Measurements from ENCODE around the gene EXOSC5. TPM values are rescaled to one million over a fixed set of nuclear protein-coding genes. Genes with fewer than 3 reads are reported as not detected.
"Not testable (repeated sequence)": the region's sequence is repeated elsewhere in the genome, so short reads cannot be mapped to it uniquely, and the experiment has no call there.

The EXOSC5 gene
- total and polyA plus RNA-seq, 7 experiments from 2014 or later = 15.0 to 84.8 (median 22.1) TPM

DNA sequence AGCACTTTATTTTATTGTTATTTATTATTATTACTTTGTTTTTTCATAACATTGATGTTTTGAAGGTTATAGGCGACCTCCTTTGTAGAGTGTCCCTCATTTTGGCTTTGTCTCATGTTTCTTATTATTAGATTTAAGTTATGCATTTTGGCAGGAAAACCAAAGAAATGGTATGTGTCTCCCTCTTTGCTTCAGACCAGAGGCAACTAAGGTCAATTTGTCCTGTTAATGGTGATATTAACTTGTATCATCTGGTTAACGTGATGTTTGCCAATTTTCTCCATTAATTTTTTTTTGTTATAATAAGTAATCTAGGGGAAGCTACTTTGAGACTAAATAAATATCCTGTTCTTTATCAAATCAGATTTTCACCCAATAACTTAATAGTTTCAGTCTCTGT is 24.7 kb downstream of the EXOSC5 start:
- CTCF ChIA-PET = interaction anchor here (0.6 to 1.0 kb wide), 2 partner anchors 83 to 84 kb away, joined by 3 to 6 read pairs; no protein-coding TSS in a partner anchor
- ATAC-seq = no peak
- POLR2A ChIA-PET = interaction anchor here (0.5 to 1.4 kb wide), 3 partner anchors 8 to 694 kb away, joined by 3 to 6 read pairs (median 4); partner anchors contain the start of gene B9D2

DNA sequence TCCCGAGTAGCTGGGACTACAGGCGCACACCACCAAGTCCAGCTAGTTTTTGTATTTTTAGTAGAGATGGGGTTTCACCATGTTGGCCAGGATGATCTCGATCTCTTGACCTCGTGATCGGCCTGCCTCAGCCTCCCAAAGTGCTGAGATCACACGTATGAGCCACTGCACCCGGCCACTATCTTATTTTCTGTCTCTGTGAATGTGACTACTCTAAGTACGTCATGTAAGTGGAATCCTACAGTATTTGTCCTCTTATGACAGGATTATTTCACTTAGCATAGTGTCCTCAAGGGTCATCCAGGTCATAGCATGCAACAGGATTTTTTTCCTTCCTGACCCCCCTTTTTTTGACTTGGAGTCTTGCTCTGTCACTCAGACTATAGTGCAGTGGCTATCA is 25.6 kb downstream of the EXOSC5 start:
- no peaks in the 10 kb centered on the region for H3K27me3 Mint-ChIP-seq
- H3K36me3 Mint-ChIP-seq = no peaks in the 10 kb centered on the region
- intact Hi-C loops (cut with micrococcal nuclease) = no loop called here
- POLR2A ChIA-PET = interaction anchor here (0.7 kb wide), 1 partner anchor 78 kb away, joined by 3 read pairs; no protein-coding TSS in a partner anchor
- Histone ChIP-seq H3K4me3 (ENCODE audit: low read length) (no peak overlapping the region), H3K27me3 (ENCODE audit: control insufficient read depth in 2 of 2, insufficient read depth in 2 of 2, low read length in 2 of 2) (no peaks in the 10 kb centered on the region), H3K27ac (ENCODE audit: low read depth, low read length) (no peak overlapping the region), H3K4me1 (ENCODE audit: control insufficient read depth in 2 of 2, insufficient read depth in 2 of 2, low read length in 2 of 2) (no peaks in the 10 kb centered on the region), H3K9me3 (ENCODE audit: control insufficient read depth in 2 of 3, low read length in 3 of 3) (no peaks in the 10 kb centered on the region), H3K36me3 (ENCODE audit: control insufficient read depth in 2 of 3, insufficient read depth in 3 of 3, low read length in 3 of 3) (no peaks in the 10 kb centered on the region)
- ATAC-seq (no peak), DNase-seq (no peak)
- peaks cover 1 to 20% (median 7%) of the 10 kb centered on the region in 7 donors for H3K4me1 Mint-ChIP-seq
- peak overlapping the region in 1 of 9 donors; percentile 20 for H3K27ac Mint-ChIP-seq
- CTCF ChIA-PET = no interaction called here
- H3K4me3 Mint-ChIP-seq = no peak overlapping the region
- H3K9me3 Mint-ChIP-seq = no peaks in the 10 kb centered on the region

More for the DNA sequence above, 24.7 kb downstream of the EXOSC5 start:
- Histone ChIP-seq H3K4me3 (ENCODE audit: low read length) (no peak overlapping the region), H3K9me3 (ENCODE audit: control insufficient read depth in 2 of 3, low read length in 3 of 3) (no peaks in the 10 kb centered on the region), H3K36me3 (ENCODE audit: control insufficient read depth in 2 of 3, insufficient read depth in 3 of 3, low read length in 3 of 3) (no peaks in the 10 kb centered on the region), H3K27me3 (ENCODE audit: control insufficient read depth in 2 of 2, insufficient read depth in 2 of 2, low read length in 2 of 2) (no peaks in the 10 kb centered on the region), H3K4me1 (ENCODE audit: control insufficient read depth in 2 of 2, insufficient read depth in 2 of 2, low read length in 2 of 2) (peaks cover 0 to 4% of the 10 kb centered on the region in 2 donors), H3K27ac (ENCODE audit: low read depth, low read length) (no peak overlapping the region)
- H3K9me3 Mint-ChIP-seq = no peaks in the 10 kb centered on the region
- no peak for DNase-seq
- H3K4me1 Mint-ChIP-seq = peaks cover 11 to 21% (median 15%) of the 10 kb centered on the region in 7 donors
- no peak overlapping the region for H3K27ac Mint-ChIP-seq
- H3K4me3 Mint-ChIP-seq = no peak overlapping the region
- peaks cover 0 to 2% (median 0%) of the 10 kb centered on the region in 5 donors for H3K36me3 Mint-ChIP-seq
- no peaks in the 10 kb centered on the region for H3K27me3 Mint-ChIP-seq
- intact Hi-C loops (cut with micrococcal nuclease) = no loop called here

DNA sequence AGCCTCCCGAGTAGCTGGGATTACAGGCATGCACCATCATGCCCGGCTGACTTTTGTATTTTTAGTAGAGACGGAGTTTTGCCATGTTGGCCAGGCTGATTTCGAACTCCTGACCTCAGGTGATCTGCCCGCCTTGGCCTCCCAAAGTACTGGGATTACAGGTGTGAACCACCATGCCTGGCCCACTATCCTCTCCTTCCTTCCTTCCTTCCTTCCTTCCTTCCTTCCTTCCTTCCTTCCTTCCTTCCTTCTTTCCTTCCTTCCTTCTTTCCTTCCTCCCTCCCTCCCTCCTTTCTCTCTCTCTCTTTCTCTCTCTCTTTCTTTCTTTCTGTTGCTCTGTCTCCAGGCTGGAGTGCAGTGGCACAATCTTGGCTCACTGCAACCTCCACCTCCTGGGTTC is 26.0 kb downstream of the EXOSC5 start:
- H3K9me3 ChIP-seq (ENCODE audit: control insufficient read depth in 2 of 3, low read length in 3 of 3); H3K27me3 ChIP-seq (ENCODE audit: control insufficient read depth in 2 of 2, insufficient read depth in 2 of 2, low read length in 2 of 2); intact Hi-C loops (cut with micrococcal nuclease); H3K9me3 Mint-ChIP-seq; H3K36me3 Mint-ChIP-seq; H3K36me3 ChIP-seq (ENCODE audit: control insufficient read depth in 2 of 3, insufficient read depth in 3 of 3, low read length in 3 of 3); ATAC-seq; CTCF ChIA-PET; H3K27me3 Mint-ChIP-seq; H3K4me3 ChIP-seq (ENCODE audit: low read length); DNase-seq; H3K4me1 ChIP-seq (ENCODE audit: control insufficient read depth in 2 of 2, insufficient read depth in 2 of 2, low read length in 2 of 2); H3K4me3 Mint-ChIP-seq; H3K27ac ChIP-seq (ENCODE audit: low read depth, low read length): not testable (repeated sequence)
- POLR2A ChIA-PET = interaction anchor here (0.7 kb wide), 2 partner anchors 78 to 551 kb away, joined by 3 to 5 read pairs; no protein-coding TSS in a partner anchor
- H3K27ac Mint-ChIP-seq = peak overlapping the region in 1 of 9 donors; percentile 20
- peaks cover 4 to 21% (median 8%) of the 10 kb centered on the region in 7 donors for H3K4me1 Mint-ChIP-seq

- no peaks in the 10 kb centered on the region for H3K9me3 ChIP-seq (ENCODE audit: control insufficient read depth in 2 of 3, low read length in 3 of 3)
- ChIA-PET POLR2A (no interaction called here), CTCF (interaction anchor here (0.6 kb wide), 1 partner anchor 1978 kb away, joined by 3 read pairs; no protein-coding TSS in a partner anchor)
- Mint-ChIP-seq H3K4me3 (no peak overlapping the region), H3K27ac (no peak overlapping the region), H3K27me3 (no peaks in the 10 kb centered on the region), H3K36me3 (peaks cover 0 to 3% (median 0%) of the 10 kb centered on the region in 5 donors), H3K9me3 (no peaks in the 10 kb centered on the region), H3K4me1 (peaks cover 5 to 19% (median 9%) of the 10 kb centered on the region in 7 donors)
- intact Hi-C loops (cut with micrococcal nuclease) = no loop called here
- DNase-seq = no peak
- no peak for ATAC-seq
- no peak overlapping the region for H3K27ac ChIP-seq (ENCODE audit: low read depth, low read length)
- H3K4me1 ChIP-seq (ENCODE audit: control insufficient read depth in 2 of 2, insufficient read depth in 2 of 2, low read length in 2 of 2) = peaks cover under 1 to 3% of the 10 kb centered on the region in 2 donors
- H3K4me3 ChIP-seq (ENCODE audit: low read length) = no peak overlapping the region
- H3K36me3 ChIP-seq (ENCODE audit: control insufficient read depth in 2 of 3, insufficient read depth in 3 of 3, low read length in 3 of 3) = no peaks in the 10 kb centered on the region
- H3K27me3 ChIP-seq (ENCODE audit: control insufficient read depth in 2 of 2, insufficient read depth in 2 of 2, low read length in 2 of 2) = no peaks in the 10 kb centered on the region
Measured at GRCh38 chr19:41369769-41370168, 27.4 kb downstream of the EXOSC5 start.

DNA sequence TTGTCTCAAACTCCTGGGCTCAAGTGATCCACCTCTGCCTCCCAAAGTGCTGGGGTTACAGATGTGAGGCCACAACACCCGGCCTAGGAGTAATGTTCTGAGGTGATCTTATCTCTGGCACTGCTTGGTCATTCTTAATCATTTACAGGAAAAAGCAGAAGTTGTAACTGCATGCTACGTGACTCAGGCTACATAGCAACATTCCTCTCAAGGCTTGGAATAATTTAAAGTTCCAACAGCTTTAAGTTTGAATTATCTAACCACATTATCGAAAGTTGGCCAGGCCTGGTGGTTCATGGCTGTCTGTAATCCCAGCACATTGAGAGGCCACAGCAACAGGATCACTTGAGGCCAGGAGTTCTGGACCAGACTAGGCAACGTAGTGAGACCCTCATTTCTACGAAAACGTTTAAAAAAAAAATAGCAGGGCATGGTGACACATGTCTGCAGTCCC is 29.3 kb downstream of the EXOSC5 start:
- DNase-seq (no peak), ATAC-seq (no peak)
- Histone ChIP-seq H3K4me1 (ENCODE audit: control insufficient read depth in 2 of 2, insufficient read depth in 2 of 2, low read length in 2 of 2) (peaks cover 14 to 16% of the 10 kb centered on the region in 2 donors), H3K9me3 (ENCODE audit: control insufficient read depth in 2 of 3, low read length in 3 of 3) (no peaks in the 10 kb centered on the region), H3K36me3 (ENCODE audit: control insufficient read depth in 2 of 3, insufficient read depth in 3 of 3, low read length in 3 of 3) (no peaks in the 10 kb centered on the region), H3K27ac (ENCODE audit: low read depth, low read length) (no peak overlapping the region), H3K27me3 (ENCODE audit: control insufficient read depth in 2 of 2, insufficient read depth in 2 of 2, low read length in 2 of 2) (no peaks in the 10 kb centered on the region), H3K4me3 (ENCODE audit: low read length) (no peak overlapping the region)
- Mint-ChIP-seq H3K4me3 (no peak overlapping the region), H3K27ac (no peak overlapping the region), H3K27me3 (no peaks in the 10 kb centered on the region), H3K4me1 (peaks cover 7 to 30% (median 25%) of the 10 kb centered on the region in 7 donors), H3K36me3 (peaks cover 0 to 6% (median 3%) of the 10 kb centered on the region in 5 donors), H3K9me3 (no peaks in the 10 kb centered on the region)
- ChIA-PET CTCF (no interaction called here), POLR2A (interaction anchor here (1.4 kb wide), 1 partner anchor 19 kb away, joined by 3 read pairs; no protein-coding TSS in a partner anchor)
- intact Hi-C loops (cut with micrococcal nuclease) = no loop called here

- Histone ChIP-seq H3K27ac (ENCODE audit: low read depth, low read length) (no peak overlapping the region), H3K27me3 (ENCODE audit: control insufficient read depth in 2 of 2, insufficient read depth in 2 of 2, low read length in 2 of 2) (no peaks in the 10 kb centered on the region), H3K4me1 (ENCODE audit: control insufficient read depth in 2 of 2, insufficient read depth in 2 of 2, low read length in 2 of 2) (peaks cover 15 to 18% of the 10 kb centered on the region in 2 donors), H3K9me3 (ENCODE audit: control insufficient read depth in 2 of 3, low read length in 3 of 3) (no peaks in the 10 kb centered on the region), H3K36me3 (ENCODE audit: control insufficient read depth in 2 of 3, insufficient read depth in 3 of 3, low read length in 3 of 3) (no peaks in the 10 kb centered on the region), H3K4me3 (ENCODE audit: low read length) (no peak overlapping the region)
- Mint-ChIP-seq H3K4me1 (peaks cover 14 to 33% (median 29%) of the 10 kb centered on the region in 7 donors), H3K36me3 (peaks cover 0 to 6% (median 3%) of the 10 kb centered on the region in 5 donors), H3K27ac (peak overlapping the region in 4 of 9 donors; percentile 16 to 73 (median 45)), H3K9me3 (no peaks in the 10 kb centered on the region), H3K27me3 (no peaks in the 10 kb centered on the region), H3K4me3 (peak overlapping the region in 7 of 10 donors; percentile 12 to 59 (median 48))
- ChIA-PET CTCF (interaction anchor here (0.6 to 4.2 kb wide), 5 partner anchors 11 to 932 kb away, joined by 3 to 39 read pairs (median 4); partner anchors contain the start of gene TGFB1), POLR2A (interaction anchor here (0.5 to 5.2 kb wide), 6 partner anchors 13 to 183 kb away, joined by 4 to 127 read pairs (median 14); partner anchors contain the start of genes BCKDHA, EXOSC5, HNRNPUL1 and TGFB1)
- no peak for DNase-seq
- intact Hi-C loops (cut with micrococcal nuclease) = no loop called here
- ATAC-seq = no peak
Measured at GRCh38 chr19:41366089-41366488, 31.1 kb downstream of the EXOSC5 start.

All from naive thymus-derived CD4-positive, alpha-beta T cell (primary cell).